Esophagus squamous epithelium (tissue), 5 donors: ENCODE measurements around the gene NTN5. TPM values are rescaled to one million over a fixed set of nuclear protein-coding genes. Genes with fewer than 3 reads are reported as not detected.
"Not testable (repeated sequence)": the region's sequence is repeated elsewhere in the genome, so short reads cannot be mapped to it uniquely, and the experiment has no call there.

ENCODE experiments used
- DNase-seq: peaks from one replicate; lab custom pipeline; 2025; lab: John Stamatoyannopoulos, UW
- H3K27ac ChIP-seq, 4 donors: fragments of 200-600 bp; sonication (generic); one replicate each; pipeline ENCODE4 v1.5.1; 2016 to 2019; ENCODE audit warnings: mild to moderate bottlenecking in 1 of 4
- H3K27me3 ChIP-seq, 4 donors: fragments of 200-600 bp; sonication (generic); 1 replicate in 3 of 4; 2 replicates in 1 of 4; pipeline versions ENCODE4 v1.5.1 to v1.6.0; 2017 to 2021; ENCODE audit warnings: antibody characterized with exemption in 1 of 4
- H3K36me3 ChIP-seq, 3 donors: fragments of 200-600 bp; sonication (generic); one replicate each; pipeline ENCODE4 v1.5.1; 2016 to 2019
- H3K4me1 ChIP-seq, 3 donors: fragments of 200-600 bp; sonication (generic); one replicate each; pipeline ENCODE4 v1.5.1; 2017 to 2019
- H3K4me3 ChIP-seq, 4 donors: fragments of 200-600 bp; sonication (generic); 1 replicate in 3 of 4; 2 replicates in 1 of 4; pipeline ENCODE4 v1.5.1; 2016 to 2019; ENCODE audit warnings: mild to moderate bottlenecking in 2 of 4, moderate library complexity in 1 of 4
- H3K9me3 ChIP-seq, 3 donors: fragments of 200-600 bp; sonication (generic); one replicate each; pipeline ENCODE4 v1.5.1; 2016 to 2019
- POLR2A ChIP-seq, 4 donors: fragments of 450-650 bp; IDR thresholded peaks; one replicate each; pipeline ENCODE4 v1.6.1; 2017; ENCODE audit warnings: antibody characterized with exemption in 4 of 4, mild to moderate bottlenecking in 4 of 4, moderate library complexity in 3 of 4
- WGBS, 2 donors: methylation state at CpG; one replicate each; pipeline ENCODE4 v1.1.5; 2018; 5-methylcytosine and 5-hydroxymethylcytosine counted together
- intact Hi-C: fragments of 100-400 bp; cut with DNase I; formaldehyde crosslinking; loops from one replicate; pipeline ENCODE4 v1.15.0; 2022
- total RNA-seq, 4 donors: library from RNA; depleted of rRNA; stranded (reverse); fragments of >200 nt; gene quantifications; one replicate each; pipeline ENCODE4 v1.1.0, GENCODE V29; 2016
- TF ChIP-seq, protein P1 (sequence below), 6 experiments: fragments of 450-650 bp in 4 of 6; fragments of 200-600 bp in 2 of 6; sonication (generic) in 2 of 6; IDR thresholded peaks; one replicate each; pipeline ENCODE4 v1.5.1; 2016 to 2019; ENCODE audit warnings: antibody characterized with exemption in 6 of 6, mild to moderate bottlenecking in 4 of 6, moderate library complexity in 4 of 6
- donor health status: DM: yes; HTN: yes; CAD: no.

Gene NTN5
- total RNA-seq, 4 donors from 2014 or later, result 0.57 TPM; not detected in 3

DNA sequence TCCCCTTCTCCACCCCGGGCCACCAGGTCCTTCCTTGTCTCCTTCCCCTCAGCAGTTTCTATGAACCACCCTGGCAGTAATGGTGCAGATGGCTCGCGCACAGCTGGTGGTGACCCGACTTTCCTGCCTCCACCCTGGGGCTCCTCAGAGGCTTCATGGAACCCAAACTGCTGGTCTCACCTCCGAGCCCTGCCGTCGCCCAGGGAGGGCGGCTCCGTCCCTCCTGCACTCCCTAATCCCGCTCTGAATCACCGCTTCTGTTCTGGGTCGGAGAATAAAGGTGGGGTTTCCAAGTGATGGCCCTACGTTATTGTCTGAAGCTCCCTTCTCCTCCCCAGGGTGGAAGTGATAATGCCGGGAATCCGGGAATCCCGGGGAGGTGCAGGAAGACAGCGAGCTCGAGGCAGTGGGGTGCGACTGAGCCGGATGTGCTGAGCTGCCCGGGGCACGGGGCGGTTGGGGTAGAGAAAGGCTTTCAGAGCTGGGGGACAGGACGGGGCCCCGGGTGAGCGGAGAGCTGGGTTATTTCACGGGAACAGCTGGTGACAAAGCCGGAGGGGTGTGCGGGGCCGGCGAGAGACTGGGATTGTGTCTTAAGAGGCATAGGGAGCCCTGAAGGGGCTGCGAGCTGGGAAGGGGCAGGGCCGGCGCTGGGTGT, 23.7 kb upstream of the NTN5 start:
- H3K4me3 ChIP-seq, result peak overlapping the region; percentile 46 to 69 (median 54)
- H3K27me3 ChIP-seq, result peaks cover 0 to 22% (median 0%) of the 10 kb centered on the region in 4 donors
- peaks cover 0 to 52% (median 12%) of the 10 kb centered on the region in 3 donors for H3K4me1 ChIP-seq
- DNase-seq, result no peak
- 9 to 12% methylated on average over 21 to 27 of the region's 34 CpGs for WGBS, 2 donors
- H3K36me3 ChIP-seq, result peaks cover 0 to 9% (median 0%) of the 10 kb centered on the region in 3 donors
- H3K9me3 ChIP-seq, result no peaks in the 10 kb centered on the region
- peak in 3 of 4 donors; percentile 15 to 35 (median 23) for TF ChIP-seq POLR2A (IDR thresholded peaks at IDR 0.05)
- TF ChIP-seq, protein P1, sequence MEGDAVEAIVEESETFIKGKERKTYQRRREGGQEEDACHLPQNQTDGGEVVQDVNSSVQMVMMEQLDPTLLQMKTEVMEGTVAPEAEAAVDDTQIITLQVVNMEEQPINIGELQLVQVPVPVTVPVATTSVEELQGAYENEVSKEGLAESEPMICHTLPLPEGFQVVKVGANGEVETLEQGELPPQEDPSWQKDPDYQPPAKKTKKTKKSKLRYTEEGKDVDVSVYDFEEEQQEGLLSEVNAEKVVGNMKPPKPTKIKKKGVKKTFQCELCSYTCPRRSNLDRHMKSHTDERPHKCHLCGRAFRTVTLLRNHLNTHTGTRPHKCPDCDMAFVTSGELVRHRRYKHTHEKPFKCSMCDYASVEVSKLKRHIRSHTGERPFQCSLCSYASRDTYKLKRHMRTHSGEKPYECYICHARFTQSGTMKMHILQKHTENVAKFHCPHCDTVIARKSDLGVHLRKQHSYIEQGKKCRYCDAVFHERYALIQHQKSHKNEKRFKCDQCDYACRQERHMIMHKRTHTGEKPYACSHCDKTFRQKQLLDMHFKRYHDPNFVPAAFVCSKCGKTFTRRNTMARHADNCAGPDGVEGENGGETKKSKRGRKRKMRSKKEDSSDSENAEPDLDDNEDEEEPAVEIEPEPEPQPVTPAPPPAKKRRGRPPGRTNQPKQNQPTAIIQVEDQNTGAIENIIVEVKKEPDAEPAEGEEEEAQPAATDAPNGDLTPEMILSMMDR (IDR thresholded peaks at IDR 0.05), result no peak
- intact Hi-C loops, result no loop called here
- peak overlapping the region; percentile 89 to 97 (median 93) for H3K27ac ChIP-seq

DNA sequence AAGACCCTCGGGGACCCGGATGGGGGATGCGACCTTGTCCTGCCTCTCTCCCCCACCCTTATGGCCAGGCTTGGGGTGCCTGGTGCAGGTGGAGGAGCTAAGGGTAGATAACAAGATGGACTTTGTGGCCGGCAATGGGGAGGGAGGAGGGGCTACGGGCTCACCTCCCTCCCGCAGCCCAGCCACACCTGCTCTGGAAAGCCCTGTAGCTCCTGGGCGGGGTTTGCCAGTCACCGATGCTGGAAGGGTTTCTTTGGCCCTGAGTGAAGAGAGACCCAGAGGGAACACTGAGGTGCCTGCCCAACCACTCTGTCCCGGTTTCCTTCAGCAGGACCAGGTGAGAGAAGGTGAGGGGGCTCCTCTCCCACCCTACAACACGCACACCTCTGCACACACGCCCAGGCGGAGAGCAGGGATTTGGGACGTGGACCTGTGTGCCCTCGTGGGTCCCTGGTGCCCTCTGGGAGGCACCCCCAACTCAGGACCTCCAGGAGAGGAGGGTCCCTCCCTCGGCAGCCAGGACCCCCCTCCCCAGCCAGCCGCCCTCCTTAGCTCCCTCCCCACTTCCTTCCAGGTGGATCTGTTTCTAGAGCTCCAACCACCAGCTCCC, 23.0 kb upstream of the NTN5 start, which contains the start of gene FUT2:
Gene FUT2 (plus strand): TSS at position 229 of the 610 bp plus-strand sequence. CDS start 6,986 bp downstream, outside the sequence.
- peak within 1 kb of the TSS; percentile 89 to 97 (median 93) for H3K27ac ChIP-seq
- WGBS, 2 donors, result 8 to 24% methylated on average over 4 to 5 of the region's 16 CpGs
- peak in 3 of 4 donors; percentile 50 to 69 (median 58) for TF ChIP-seq POLR2A (IDR thresholded peaks at IDR 0.05)
- TF ChIP-seq, protein P1 (IDR thresholded peaks at IDR 0.05), result no peak
- peak within 1 kb of the TSS; percentile 46 to 69 (median 54) for H3K4me3 ChIP-seq
- DNase-seq, result no peak
- H3K36me3 ChIP-seq, result peaks cover 0 to 3% (median 0%) of the 10 kb centered on the region in 3 donors
- peaks cover 0 to 52% (median 12%) of the 10 kb centered on the region in 3 donors for H3K4me1 ChIP-seq
- intact Hi-C loops, result no loop called here
- no peaks in the 10 kb centered on the region for H3K9me3 ChIP-seq
- peaks cover 0 to 22% (median 0%) of the 10 kb centered on the region in 4 donors for H3K27me3 ChIP-seq

DNA sequence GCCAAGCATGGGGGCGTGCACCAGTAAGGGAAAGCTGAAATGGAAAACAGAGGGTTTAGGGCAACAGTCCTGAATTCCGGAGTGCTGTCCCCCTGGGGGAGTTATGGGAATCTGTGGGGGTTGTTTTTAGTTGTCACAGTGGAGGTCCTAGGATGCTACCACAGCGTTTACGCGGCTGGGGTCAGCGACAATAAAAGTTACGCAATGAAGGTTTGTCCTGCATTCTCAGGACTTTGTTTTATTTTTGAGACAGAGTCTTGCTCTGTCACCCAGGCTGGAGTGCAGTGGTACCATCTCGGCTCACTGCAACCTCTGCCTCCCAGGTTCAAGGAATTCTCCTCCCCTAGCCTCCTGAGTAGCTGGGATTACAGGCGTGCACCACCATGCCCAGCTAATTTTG, 20.8 kb upstream of the NTN5 start:
- intact Hi-C loops, H3K36me3 ChIP-seq, H3K9me3 ChIP-seq, H3K4me3 ChIP-seq, DNase-seq, H3K27ac ChIP-seq: not testable (repeated sequence)
- 79 to 92% methylated on average over 8 to 9 of the region's 9 CpGs for WGBS, 2 donors
- Histone ChIP-seq H3K27me3 (peaks cover 0 to 22% (median 0%) of the 10 kb centered on the region in 4 donors), H3K4me1 (peaks cover 0 to 54% (median 17%) of the 10 kb centered on the region in 3 donors)

DNA sequence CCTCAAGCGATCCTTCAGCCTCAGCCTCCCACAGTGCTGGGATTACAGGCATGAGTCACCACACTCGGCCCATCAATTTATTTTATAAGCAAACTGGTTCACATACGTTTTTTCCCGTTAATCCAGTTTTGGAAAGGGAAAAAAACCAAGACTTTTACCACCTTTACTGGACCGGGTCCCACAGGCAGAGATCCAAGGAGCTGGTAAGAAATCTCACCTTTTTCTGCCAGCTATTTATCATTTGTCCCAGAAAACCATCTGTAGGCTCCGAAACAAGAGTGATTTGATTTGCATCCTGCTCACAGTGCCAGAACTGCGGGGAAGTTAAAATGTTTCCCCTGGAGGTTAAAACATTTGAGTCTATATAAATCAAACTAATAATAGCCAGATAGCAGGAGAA, 16.6 kb upstream of the NTN5 start:
- intact Hi-C loops, result no loop called here
- H3K4me1 ChIP-seq, result peaks cover 0 to 30% (median 4%) of the 10 kb centered on the region in 3 donors
- 33 to 35% methylated on average over 7 of the region's 7 CpGs for WGBS, 2 donors
- no peaks in the 10 kb centered on the region for H3K27me3 ChIP-seq
- no peak overlapping the region for H3K4me3 ChIP-seq
- no peaks in the 10 kb centered on the region for H3K9me3 ChIP-seq
- H3K36me3 ChIP-seq, result no peaks in the 10 kb centered on the region
- TF ChIP-seq POLR2A (IDR thresholded peaks at IDR 0.05), result no peak
- TF ChIP-seq, protein P1 (IDR thresholded peaks at IDR 0.05), result no peak
- peak overlapping the region in 2 of 4 donors; percentile 29 to 46 for H3K27ac ChIP-seq
- DNase-seq, result no peak

DNA sequence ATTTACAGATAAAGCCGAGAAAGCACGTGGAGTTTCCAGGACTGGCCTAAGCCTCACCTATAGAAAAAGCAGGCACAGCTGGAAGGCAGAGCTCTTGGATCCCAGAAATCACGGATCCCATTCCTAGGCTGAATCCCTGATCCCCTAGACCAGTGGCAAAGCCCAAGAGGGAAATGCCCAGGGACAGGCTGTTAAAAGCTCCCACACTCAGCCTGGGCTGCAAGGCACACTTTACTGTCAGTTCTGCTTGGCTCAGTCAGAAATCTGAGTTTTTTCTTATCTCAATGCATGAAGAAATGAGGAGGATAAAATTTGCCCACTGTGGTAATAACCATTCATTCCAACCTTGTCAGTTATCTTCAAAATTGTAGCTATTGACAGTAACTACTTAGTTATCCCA, 15.0 kb upstream of the NTN5 start:
- Histone ChIP-seq H3K9me3 (no peaks in the 10 kb centered on the region), H3K27ac (no peak overlapping the region), H3K36me3 (no peaks in the 10 kb centered on the region), H3K27me3 (no peaks in the 10 kb centered on the region), H3K4me1 (peaks cover 0 to 35% (median 7%) of the 10 kb centered on the region in 3 donors), H3K4me3 (no peak overlapping the region)
- WGBS, 2 donors, result 80 to 89% methylated on average over 1 to 2 of the region's 3 CpGs
- intact Hi-C loops, result no loop called here
- TF ChIP-seq, protein P1 (IDR thresholded peaks at IDR 0.05), result no peak
- no peak for TF ChIP-seq POLR2A (IDR thresholded peaks at IDR 0.05)
- no peak for DNase-seq

DNA sequence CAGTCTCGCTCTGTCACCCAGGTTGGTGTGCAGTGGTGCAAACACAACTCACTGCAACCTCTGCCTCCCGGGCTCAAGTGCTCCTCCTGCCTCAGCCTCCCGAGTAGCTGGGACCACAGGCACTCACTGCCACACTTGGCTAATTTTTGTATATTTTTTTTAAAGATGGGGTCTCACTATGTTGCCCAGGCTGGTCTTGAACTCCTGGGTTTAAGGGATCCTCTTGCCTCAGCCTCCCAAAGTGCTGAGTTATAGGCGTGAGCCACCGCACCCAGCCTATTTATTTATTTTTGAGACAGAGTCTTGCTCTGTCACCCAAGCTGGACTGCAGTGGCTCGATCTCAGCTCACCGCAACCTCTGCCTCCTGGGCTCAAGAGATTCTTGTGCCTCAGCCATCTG, 13.8 kb upstream of the NTN5 start:
- H3K36me3 ChIP-seq, intact Hi-C loops, H3K9me3 ChIP-seq, H3K27ac ChIP-seq, H3K4me3 ChIP-seq, DNase-seq, H3K27me3 ChIP-seq: not testable (repeated sequence)
- 89% methylated on average over 7 of the region's 7 CpGs for WGBS, 2 donors
- peaks cover 0 to 35% (median 7%) of the 10 kb centered on the region in 3 donors for H3K4me1 ChIP-seq
